Skeletal muscle cell (primary cell): ENCODE results near the gene SPNS1.
"Not testable (repeated sequence)": the region's sequence is repeated elsewhere in the genome, so short reads cannot be mapped to it uniquely, and the experiment has no call there.

Experiments used
- DNase-seq: peaks from one replicate; pipeline ENCODE4 v3.0.0-alpha.2; 2010; ENCODE audit warnings: low read depth
- H3K4me3 ChIP-seq: 2 replicates; pipeline ENCODE4 v1.5.1; 2011; ENCODE audit warnings: low read depth, mild to moderate bottlenecking, control low read depth, low read length, moderate library complexity

The SPNS1 gene

DNA sequence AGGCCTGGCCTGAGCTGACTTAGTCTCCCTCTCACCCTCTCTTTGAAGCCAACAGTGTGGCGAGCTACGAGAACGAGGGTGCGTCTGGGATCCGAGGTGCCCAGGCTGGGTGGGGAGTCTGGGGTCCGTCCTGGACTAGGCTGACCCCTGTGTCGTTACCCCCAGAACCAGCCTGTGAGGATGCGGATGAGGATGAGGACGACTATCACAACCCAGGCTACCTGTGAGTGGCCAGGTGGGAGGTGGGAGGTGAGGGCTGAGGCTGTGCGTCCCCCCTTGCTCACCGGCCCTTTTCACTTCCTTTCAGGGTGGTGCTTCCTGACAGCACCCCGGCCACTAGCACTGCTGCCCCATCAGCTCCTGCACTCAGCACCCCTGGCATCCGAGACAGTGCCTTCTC, 11.9 kb downstream of the SPNS1 start:
- no peak overlapping the region for H3K4me3 ChIP-seq
- no peak for DNase-seq

DNA sequence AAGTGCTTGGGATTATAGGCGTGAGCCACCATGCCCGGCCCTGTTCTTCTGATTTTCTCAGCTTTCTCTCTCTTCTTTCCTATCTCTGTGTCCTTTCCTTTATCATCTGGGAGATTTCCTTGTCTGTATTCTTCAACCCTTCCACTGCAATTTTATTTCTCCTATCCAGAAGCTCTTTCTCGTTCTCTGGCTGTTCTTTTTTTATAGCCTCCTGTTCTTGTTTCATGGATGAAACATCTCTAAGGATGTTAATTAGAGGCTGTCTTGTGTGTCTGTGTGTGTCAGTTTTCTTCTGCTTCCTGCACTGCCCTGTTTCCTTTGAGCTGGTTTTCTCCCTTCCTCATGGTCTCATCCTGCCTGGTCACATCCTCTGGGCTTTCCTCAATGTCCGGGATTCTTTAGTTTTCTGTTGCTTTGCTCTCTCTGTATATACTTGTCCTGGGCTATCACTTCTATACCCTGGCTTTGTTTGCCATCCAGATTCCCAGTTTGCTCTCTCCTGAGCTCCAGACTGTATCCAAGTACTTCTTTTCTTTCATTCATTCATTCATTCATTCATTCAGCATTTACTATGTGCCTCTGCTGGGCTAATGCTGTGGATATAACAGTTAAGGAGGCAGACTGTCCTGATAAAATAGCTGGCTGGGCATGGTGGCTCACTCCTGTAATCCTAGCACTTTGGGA, 12.7 kb downstream of the SPNS1 start:
- no peak overlapping the region for H3K4me3 ChIP-seq
- DNase-seq = no peak

GRCh38 chr16:28989363-28989762, 14.8 kb downstream of the SPNS1 start:
- DNase-seq = no peak
- H3K4me3 ChIP-seq = no peak overlapping the region

- no peak overlapping the region for H3K4me3 ChIP-seq
- no peak for DNase-seq
Measured at GRCh38 chr16:28990375-28991040, 15.9 kb downstream of the SPNS1 start.

DNA sequence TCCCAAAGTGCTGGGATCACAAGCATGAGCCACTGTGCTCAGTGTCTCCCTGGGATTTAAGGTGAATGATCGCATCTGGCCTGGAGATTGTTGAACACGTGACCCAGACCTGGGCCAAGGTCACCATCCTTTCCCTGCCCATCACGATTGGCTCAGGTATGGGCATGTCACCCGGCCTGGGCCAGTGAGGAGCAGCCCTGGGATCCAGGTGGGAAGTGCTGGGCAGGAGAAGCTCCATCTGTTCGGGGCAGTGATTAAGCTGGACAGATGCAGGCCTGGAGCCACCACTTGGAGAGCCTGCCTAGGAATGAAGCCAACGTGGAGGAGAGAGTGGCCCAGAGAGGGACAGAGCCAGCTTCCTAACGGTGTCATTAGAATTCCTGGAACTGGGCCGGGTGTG, 17.1 kb downstream of the SPNS1 start:
- no peak for DNase-seq
- no peak overlapping the region for H3K4me3 ChIP-seq

GRCh38 chr16:28992496-28992895, 17.9 kb downstream of the SPNS1 start:
- no peak overlapping the region for H3K4me3 ChIP-seq
- no peak for DNase-seq

DNA sequence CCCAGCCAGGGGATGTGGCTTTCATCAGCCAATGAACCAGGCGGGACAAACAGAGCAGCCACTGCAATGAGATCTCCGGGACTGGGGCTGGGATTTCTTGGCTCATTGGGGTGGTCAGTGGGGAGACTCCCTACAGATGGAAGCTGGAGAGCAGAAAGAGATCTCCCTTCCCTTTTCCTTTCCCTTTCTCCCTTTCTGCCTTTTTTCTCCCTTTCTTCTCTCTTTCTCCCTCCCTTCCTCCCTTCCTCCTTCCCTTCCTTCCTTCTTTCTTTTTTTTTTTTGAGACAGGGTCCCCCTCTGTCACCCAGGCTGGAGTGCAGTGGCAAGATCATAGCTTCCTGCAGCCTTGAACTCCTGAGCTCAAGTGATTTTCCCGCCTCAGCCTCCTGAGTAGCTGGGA, 24.3 kb downstream of the SPNS1 start:
- H3K4me3 ChIP-seq = no peak overlapping the region
- no peak for DNase-seq

GRCh38 chr16:28999577-28999976, 25.0 kb downstream of the SPNS1 start:
- no peak for DNase-seq
- H3K4me3 ChIP-seq = no peak overlapping the region

DNA sequence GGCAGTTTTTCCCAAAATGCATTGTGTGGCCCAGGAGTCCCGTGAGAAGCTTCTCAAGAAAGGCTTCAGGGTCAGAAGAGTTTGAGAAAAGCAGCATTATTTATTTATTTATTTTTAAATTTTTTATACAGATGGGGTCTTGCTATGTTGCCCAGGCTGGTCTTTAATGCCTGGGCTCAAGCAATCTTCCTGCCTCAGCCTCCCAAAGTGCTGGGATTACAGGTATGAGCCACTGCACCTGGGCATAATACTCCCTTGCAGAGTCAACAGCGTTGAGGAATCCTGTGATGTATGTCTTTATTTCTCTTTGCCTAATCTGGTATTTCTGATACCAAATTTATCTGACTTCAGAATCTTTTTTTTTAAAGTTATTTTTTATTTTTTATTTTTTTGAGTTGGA, 25.4 kb downstream of the SPNS1 start:
- DNase-seq = no peak
- H3K4me3 ChIP-seq = no peak overlapping the region

GRCh38 chr16:29004496-29005139, 30.0 kb downstream of the SPNS1 start:
- H3K4me3 ChIP-seq, DNase-seq: not testable (repeated sequence)

DNA sequence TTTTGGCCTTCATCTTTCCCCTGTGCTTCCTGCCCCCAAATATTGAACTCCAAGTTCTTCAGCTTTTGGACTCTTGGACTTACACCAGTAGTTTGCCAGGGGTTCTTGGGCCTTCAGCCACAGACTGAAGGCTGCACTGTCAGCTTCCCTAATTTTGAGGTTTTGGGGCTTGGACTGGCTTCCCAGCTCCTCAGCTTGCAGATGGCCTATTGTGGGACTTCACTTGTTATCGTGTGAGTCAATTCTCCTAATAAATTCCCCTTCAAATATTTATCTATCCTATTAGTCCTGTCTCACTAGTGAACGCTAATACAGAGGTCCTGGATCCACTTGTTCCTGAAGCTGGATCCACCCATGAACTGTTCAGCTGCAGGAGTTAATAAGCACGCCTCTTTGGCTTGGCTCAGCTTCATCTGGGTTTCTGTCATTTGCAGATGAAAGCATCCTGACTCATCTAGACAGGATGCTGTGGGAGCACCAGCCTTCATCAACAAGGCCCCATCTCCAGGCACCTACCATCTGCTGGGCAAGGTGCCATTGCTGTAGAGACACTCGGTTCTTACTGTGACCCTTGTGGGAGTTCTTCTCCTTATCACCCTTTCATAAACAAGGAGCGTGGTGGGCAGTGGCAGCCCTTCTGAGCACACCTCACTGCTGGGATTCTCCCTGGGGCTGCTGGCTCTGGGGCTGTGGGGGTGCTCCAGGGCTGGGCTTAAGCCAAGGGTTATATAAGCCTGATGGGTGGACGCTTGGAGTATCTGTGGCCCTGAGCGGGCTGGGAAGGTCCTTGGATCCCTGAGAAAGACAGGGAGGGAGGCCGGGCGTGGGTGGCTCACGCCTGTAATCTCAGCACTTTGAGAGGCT, 33.4 kb downstream of the SPNS1 start:
- H3K4me3 ChIP-seq = no peak overlapping the region
- no peak for DNase-seq

DNA sequence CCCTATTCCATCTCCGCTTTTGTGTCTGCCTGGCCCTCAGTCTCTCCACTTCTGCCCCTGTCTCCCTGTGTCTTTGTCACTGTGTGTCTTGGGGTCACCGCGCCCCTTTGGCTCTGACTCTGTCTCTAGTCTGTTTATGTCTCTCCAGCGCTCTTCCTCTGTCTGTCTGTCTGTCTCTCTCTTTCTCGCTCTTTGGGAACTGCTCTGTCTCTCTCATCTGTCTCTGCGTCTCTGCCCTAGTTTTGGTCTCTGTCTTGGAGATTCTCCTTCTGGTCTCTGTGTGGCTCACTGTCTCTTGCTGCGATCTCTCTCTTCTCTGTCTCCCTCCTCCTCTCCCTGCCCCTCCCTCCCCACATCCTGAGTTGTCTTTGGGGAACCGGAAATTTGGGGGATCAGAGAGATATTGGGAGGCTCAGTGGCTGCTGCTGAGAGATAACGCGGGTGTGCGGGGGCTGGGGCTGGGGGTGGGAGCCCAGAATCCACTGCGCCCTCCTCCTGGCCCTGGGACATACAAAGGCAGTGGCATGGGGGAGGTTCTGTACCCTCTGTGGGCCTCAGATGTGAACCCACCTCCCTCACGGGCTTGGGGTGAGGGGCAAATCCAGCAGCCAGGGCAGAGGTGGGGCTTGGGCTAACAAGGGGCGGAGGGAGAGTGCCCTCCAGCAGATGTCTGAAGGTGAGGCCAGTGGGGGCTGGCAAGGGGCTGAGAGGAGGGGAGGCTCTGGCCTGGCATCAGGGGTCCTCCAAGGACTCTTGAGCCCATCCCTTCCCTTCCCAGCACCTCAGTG, 34.7 kb downstream of the SPNS1 start:
- no peak overlapping the region for H3K4me3 ChIP-seq
- DNase-seq = no peak

DNA sequence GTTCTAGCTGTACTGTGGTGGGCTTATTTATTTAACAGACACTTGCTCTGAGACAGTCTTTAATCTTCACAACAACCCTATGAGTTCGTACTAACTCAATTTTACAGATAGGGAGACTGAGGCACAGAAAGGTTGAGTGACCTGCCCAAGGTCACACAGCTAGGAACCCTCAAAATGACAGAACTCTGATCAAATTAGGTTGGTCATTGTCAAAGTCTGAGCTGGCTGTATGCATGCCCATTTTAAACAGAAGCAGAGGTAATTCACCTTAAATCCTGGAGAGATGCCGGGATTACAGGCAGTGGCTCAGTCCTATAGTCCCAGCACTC, 35.2 kb downstream of the SPNS1 start:
- no peak overlapping the region for H3K4me3 ChIP-seq
- no peak for DNase-seq

DNA sequence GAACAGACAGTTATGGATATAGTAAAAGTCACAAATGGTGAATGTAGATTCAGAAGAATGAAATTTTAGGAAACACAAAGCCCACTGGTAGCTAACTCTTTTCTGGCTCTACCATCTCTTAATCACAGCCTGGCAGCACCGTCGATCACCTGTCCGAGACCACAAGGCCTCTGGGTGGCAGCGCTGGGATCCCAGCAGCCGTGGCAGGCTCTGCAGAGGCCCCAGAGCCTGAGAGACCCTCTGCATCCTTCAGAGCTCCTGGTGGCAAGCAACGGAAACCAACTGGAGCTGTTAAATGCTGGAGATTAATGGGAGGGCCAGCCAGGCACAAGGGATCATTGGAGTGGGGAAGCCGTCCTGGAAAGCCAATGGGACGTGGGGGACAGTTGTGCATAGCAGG, 36.5 kb downstream of the SPNS1 start:
- DNase-seq = no peak
- no peak overlapping the region for H3K4me3 ChIP-seq

GRCh38 chr16:29011851-29012250, 37.3 kb downstream of the SPNS1 start:
- H3K4me3 ChIP-seq = no peak overlapping the region
- DNase-seq = no peak

- DNase-seq = no peak
- no peak overlapping the region for H3K4me3 ChIP-seq
Measured at GRCh38 chr16:29012913-29013553, 38.5 kb downstream of the SPNS1 start.

- no peak overlapping the region for H3K4me3 ChIP-seq
- DNase-seq = no peak
Measured at GRCh38 chr16:29014561-29015069, 40.0 kb downstream of the SPNS1 start.

DNA sequence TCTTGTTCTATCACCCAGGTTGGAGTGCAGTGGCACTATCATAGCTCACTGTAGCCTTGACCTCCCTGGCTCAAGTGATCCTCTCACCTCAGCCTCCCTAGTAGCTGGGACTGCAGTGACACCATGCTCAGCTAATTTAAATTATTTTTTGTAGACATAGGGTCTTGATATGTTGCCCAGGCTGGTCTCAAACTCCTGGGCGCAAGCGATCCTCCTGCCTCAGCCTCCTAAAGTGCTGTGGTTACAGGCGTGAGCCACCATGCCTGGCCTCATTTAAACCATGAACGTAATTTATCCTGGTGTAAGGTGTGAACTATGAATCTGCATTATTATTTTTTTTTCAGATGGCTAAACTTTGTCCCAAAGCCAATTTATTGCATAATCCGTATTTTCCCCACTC, 47.6 kb downstream of the SPNS1 start:
- H3K4me3 ChIP-seq = no peak overlapping the region
- no peak for DNase-seq
